ENCODE measurements around the gene FADS2. TPM values are rescaled to one million over a fixed set of nuclear protein-coding genes. Genes with fewer than 3 reads are reported as not detected.

FADS2 gene
- polyA plus RNA-seq, 1 donor from 2014 or later: 145 TPM

GRCh38 chr11:61828379-61828628 is 204 bp downstream of the FADS2 start:
- TF ChIP-seq POLR2AphosphoS5 (IDR thresholded peaks at IDR 0.05) (no peak), REST (IDR thresholded peaks at IDR 0.05; ENCODE audit: borderline replicate concordance) (peak; percentile 41), TAF1 (IDR thresholded peaks at IDR 0.05; ENCODE audit: low read depth) (no peak), MXI1 (conservative IDR thresholded peaks at IDR 0.05; ENCODE audit: poor library complexity, severe bottlenecking) (no peak), EP300 (conservative IDR thresholded peaks at IDR 0.05; ENCODE audit: poor library complexity, severe bottlenecking) (no peak), CTCF (IDR thresholded peaks at IDR 0.05; ENCODE audit: poor library complexity, severe bottlenecking) (no peak), RAD21 (conservative IDR thresholded peaks at IDR 0.05) (no peak)
- Histone ChIP-seq H3F3A (ENCODE audit: insufficient read depth, low read length, poor library complexity, severe bottlenecking) (peaks cover 8% of the 10 kb centered on the region), H3K79me2 (replicated peaks; ENCODE audit: insufficient read depth, low read length) (peaks cover 53% of the 10 kb centered on the region), H3K9me3 (ENCODE audit: low read length) (no peaks in the 10 kb centered on the region), H4K20me1 (ENCODE audit: insufficient read depth) (peaks cover 8% of the 10 kb centered on the region), H2AFZ (ENCODE audit: low read depth, low read length) (peak overlapping the region; percentile 65), H3K4me2 (ENCODE audit: low read length) (peak overlapping the region; percentile 24), H3K4me3 (ENCODE audit: low read length) (peak overlapping the region; percentile 100), H3K27ac (ENCODE audit: low read length) (peak overlapping the region; percentile 100), H3K27me3 (ENCODE audit: insufficient read depth, low read depth, low read length) (no peaks in the 10 kb centered on the region), H3K9me2 (ENCODE audit: insufficient read depth, low read length) (no peaks in the 10 kb centered on the region), H3K9ac (ENCODE audit: low read length) (peak overlapping the region; percentile 100), H3K36me3 (ENCODE audit: insufficient read depth, low read length) (no peaks in the 10 kb centered on the region)

- Histone ChIP-seq H3K79me2 (replicated peaks; ENCODE audit: insufficient read depth, low read length) (peaks cover 58% of the 10 kb centered on the region), H3K9me2 (ENCODE audit: insufficient read depth, low read length) (no peaks in the 10 kb centered on the region), H3K27me3 (ENCODE audit: insufficient read depth, low read depth, low read length) (no peaks in the 10 kb centered on the region), H3K9me3 (ENCODE audit: low read length) (no peaks in the 10 kb centered on the region), H3K4me2 (ENCODE audit: low read length) (peak overlapping the region; percentile 96), H2AFZ (ENCODE audit: low read depth, low read length) (peak overlapping the region; percentile 65), H3F3A (ENCODE audit: insufficient read depth, low read length, poor library complexity, severe bottlenecking) (peaks cover 8% of the 10 kb centered on the region), H3K27ac (ENCODE audit: low read length) (peak overlapping the region; percentile 100), H4K20me1 (ENCODE audit: insufficient read depth) (peaks cover 8% of the 10 kb centered on the region), H3K9ac (ENCODE audit: low read length) (peak overlapping the region; percentile 100), H3K4me3 (ENCODE audit: low read length) (peak overlapping the region; percentile 100), H3K36me3 (ENCODE audit: insufficient read depth, low read length) (no peaks in the 10 kb centered on the region)
- TF ChIP-seq TAF1 (IDR thresholded peaks at IDR 0.05; ENCODE audit: low read depth) (peak; percentile 39), EP300 (conservative IDR thresholded peaks at IDR 0.05; ENCODE audit: poor library complexity, severe bottlenecking) (no peak), CTCF (IDR thresholded peaks at IDR 0.05; ENCODE audit: poor library complexity, severe bottlenecking) (peak; percentile 77), REST (IDR thresholded peaks at IDR 0.05; ENCODE audit: borderline replicate concordance) (no peak), EZH2 (IDR thresholded peaks at IDR 0.05; ENCODE audit: borderline replicate concordance, insufficient read depth, low read length, poor library complexity, severe bottlenecking) (no peak), SMC3 (conservative IDR thresholded peaks at IDR 0.05; ENCODE audit: poor library complexity) (peak; percentile 32), MXI1 (conservative IDR thresholded peaks at IDR 0.05; ENCODE audit: poor library complexity, severe bottlenecking) (no peak), RAD21 (conservative IDR thresholded peaks at IDR 0.05) (peak; percentile 36), POLR2AphosphoS5 (IDR thresholded peaks at IDR 0.05) (peak; percentile 69)
Observed at GRCh38 chr11:61828629-61829407, 718 bp downstream of the FADS2 start.
